G401 (cell line): Measurements from ENCODE around the gene ARHGEF37. TPM values are rescaled to one million over a fixed set of nuclear protein-coding genes. Genes with fewer than 3 reads are reported as not detected.
"Not testable (repeated sequence)": the region's sequence is repeated elsewhere in the genome, so short reads cannot be mapped to it uniquely, and the experiment has no call there.

ENCODE experiments used
- DNase-seq: peaks from one replicate; pipeline ENCODE4 v3.0.0-alpha.2; 2015; ENCODE audit warnings: low spot score
- in situ Hi-C: cut with HindIII; loops from 2 replicates; pipeline ENCODE4 v1.10.0; 2016; ENCODE audit warnings: low sequenced_read_pairs, mixed read lengths
- total RNA-seq: library from RNA; depleted of rRNA; stranded (reverse); fragments of >200 nt; shearing (Covaris generic); gene quantifications from 2 replicates; pipeline ENCODE4 v1.2.3, GENCODE V29; 2014

Gene ARHGEF37
- total RNA-seq, 1 experiment from 2014 or later, result not detected

DNA sequence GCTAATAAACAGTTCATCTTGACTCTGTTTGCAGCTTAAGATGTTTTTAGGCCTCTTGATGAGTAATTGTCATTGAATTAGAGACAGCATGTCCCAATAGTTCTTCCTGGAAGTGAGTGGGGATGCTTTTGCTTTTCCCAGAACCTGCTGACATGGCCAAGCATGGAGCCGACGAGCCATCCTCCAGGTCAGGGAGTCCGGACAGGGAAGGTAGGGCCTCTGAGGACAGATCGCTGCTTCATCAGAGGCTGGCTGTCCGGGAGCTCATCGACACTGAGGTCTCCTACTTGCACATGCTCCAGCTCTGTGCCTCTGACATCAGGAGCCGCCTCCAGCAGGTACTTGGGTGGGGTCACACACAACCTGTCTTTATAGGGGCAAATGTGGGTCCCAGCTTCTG lies 16.3 kb downstream of the ARHGEF37 start:
- in situ Hi-C loops, result no loop called here
- DNase-seq, result no peak

DNA sequence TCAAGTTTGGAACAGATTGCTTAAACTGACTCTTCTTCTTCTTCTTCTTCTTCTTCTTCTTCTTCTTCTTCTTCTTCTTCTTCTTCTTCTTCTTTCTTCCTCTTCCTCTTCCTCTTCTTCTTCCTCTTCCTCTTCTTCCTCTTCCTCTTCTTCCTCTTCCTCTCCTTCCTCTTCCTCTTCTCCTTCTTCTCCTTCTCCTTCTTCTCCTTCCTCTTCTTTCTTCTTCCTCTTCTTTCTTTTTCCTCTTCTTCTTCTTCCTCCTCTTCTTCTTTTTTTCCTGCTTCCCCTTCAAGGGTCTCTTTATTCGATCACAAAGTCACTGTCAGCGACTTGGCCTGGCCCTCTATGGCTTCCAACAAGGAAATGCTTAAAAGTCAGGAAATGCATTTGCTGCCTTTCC lies 16.9 kb downstream of the ARHGEF37 start:
- DNase-seq, in situ Hi-C loops: not testable (repeated sequence)

DNA sequence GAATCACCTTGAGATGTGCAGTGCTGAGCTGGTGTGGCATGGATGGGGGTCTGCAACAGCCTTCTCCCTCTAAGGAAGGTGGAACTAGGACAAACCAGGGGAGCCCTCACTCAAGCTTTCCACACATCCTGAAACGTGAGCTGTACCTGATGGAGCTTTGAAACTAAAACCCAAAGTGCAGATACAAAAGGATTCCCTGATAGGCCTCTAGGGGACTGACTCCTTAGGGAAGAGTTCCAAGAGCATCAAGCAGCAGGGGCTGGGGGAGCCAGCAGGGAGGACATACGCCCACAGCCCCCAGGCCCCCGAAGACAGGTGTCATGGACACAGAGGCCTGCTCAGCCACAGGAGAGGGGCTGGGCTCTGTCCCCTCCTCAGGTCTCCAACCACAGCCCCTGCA lies 17.7 kb downstream of the ARHGEF37 start:
- in situ Hi-C loops, result no loop called here
- no peak for DNase-seq

DNA sequence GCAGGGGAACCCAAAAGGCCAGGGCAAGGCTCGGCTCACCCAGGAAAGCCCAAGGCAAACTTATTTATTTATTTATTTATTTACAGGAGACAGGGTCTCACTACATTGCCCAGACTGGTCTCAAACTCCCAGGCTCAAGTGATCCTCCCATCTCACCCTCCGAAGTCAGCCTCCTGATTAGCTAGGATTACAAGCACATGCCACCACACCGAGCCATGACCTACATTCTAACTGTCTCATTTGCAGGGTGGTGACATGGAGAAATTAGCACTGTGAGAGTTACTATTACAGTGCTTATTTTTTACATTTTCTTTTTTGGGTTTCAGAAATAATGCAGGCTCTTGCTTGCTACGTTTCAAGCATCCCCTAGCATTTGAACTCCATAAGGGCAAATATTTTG lies 18.1 kb downstream of the ARHGEF37 start:
- in situ Hi-C loops, result no loop called here

DNA sequence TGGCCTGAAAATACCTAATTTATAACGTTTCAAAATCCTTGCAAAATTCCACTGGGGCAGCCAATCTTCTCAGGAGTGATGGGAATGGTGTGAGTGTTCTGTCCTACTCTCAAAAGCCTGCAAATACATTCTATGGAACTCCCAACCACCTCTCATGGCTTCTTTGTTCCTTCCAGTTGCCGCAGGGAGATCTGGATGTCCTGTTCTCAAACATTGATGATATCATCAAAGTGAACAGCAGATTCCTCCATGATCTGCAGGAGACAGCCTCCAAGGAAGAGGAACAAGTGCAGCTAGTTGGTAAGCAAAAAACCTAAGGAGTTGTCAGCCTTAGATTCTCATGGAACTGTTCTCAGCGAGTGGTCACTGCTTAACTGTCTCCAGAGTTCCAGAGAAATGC lies 19.6 kb downstream of the ARHGEF37 start:
- in situ Hi-C loops, result no loop called here
- DNase-seq, result no peak

More for the DNA sequence above, 18.1 kb downstream of the ARHGEF37 start:
- DNase-seq, result peak; percentile 79

DNA sequence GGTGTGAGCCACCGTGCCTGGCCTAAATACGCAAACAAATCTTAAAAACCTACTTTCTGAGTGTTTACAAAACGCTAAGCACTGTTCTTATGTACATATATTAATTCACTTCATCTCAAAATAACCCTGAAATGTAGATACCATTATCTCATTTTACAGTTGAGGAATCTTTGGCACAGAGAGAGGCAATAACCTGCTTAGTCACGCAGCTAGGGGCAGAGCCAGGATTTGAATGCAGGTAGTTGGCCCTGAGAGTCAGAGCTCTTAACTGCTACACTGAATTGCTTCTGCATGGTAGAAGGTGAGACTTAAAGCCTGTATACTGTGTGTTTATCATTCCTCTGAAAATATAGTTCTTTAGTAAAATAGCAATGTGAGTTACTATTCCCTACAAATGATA lies 21.9 kb downstream of the ARHGEF37 start:
- DNase-seq, result peak; percentile 75
- in situ Hi-C loops, result no loop called here

DNA sequence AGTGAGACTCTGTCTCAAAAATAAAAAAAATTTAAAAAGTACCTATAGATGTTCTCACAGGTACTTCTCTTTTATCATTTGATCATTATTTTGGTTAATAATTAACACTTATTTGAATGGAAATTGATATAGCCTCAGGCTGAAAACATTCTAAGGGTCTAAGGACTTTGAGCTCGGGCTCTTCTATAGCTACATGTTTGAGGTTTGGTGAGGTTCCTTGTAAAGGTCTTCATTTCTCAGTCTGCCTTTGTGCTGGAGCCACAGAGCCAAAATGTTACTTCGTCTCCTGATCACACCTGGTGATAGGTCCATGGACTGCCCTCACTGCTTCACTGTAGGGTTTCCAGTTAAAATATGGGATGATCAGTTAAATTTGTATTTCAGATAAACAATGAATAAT lies 22.6 kb downstream of the ARHGEF37 start:
- in situ Hi-C loops, result no loop called here
- DNase-seq, result no peak

DNA sequence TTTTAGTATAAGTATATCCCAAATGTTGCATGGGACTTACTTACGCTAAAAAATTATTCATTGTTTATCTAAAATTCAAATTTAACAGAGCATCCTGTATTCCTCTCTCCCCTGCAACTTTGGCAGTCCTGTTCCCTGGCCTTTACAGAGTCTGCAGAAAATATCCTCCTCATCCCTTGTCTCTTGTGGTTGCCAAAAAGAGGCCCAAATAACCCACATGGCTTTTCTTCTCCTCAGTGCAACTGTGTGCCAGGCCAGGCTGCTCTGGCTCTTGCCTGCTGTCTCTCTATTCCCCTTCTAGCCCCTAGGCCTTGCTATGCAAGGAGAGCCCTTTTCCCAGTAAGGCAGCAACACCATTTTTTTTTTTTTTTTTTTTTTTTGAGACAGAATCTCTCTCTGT lies 23.0 kb downstream of the ARHGEF37 start:
- in situ Hi-C loops, result no loop called here
- DNase-seq, result peak; percentile 89

DNA sequence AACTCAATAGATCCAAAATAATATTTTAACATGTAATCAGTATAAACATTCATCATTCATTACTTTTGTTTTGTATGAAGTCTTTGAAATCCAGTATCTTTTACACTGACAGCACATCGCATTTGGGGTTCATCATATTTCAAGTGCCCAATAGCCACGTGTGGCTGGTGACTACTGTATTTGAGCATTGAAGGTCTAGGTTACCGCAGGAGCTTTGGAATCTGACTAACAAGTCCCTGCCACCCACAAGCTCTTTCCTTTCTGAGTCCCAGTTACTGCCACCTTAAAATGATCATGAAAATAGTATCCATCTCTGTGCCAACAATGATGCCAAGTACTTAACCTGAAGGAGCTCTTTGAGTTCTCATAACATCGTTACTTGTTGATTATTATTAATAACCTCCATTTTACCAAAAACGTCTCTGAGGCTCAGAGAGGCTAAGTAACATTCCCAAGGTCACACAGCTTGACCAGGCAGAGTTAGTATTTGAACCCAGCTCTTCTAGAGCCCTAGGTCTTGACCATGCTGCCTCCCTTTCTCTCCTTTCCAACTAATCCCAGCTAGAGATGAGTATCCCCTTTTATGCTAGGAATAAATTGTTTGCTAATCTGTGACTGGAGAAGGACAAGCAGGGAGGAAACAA lies 24.2 kb downstream of the ARHGEF37 start:
- in situ Hi-C loops, result no loop called here
- no peak for DNase-seq

DNA sequence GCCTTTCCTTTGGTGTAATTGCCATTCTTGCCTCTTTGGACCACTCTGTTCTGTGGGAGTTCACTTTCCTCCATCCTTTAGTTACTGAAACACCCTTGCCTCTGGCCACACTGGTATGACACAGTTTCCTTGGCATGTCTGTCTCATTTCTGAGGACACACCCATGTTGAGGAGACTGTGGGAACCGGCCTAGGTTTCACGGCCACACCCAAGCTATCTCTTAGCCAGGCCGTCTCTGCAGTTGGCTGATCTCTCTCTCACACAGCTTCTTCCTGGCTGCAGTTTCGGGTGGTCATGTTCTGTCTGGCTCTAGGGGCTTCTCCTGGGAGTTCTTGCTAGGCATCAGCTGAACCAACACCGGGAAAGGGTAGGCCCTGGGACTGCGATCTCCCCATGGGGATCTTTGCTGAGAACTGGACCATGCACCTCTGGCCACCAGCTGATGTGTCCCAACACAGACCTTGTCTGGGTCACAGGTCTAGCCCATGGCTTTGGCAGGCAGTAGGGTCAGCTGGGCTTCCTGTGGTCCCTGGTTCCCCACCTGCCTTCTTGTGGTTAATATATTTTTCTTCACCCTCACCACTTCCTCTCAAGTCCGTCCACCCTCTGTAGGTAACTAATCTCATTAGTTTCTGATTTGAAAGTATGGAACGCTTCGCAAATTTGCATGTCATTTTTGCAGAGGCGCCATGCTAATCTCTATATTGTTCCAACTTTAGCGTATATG lies 24.9 kb downstream of the ARHGEF37 start:
- DNase-seq, result no peak
- in situ Hi-C loops, result no loop called here

DNA sequence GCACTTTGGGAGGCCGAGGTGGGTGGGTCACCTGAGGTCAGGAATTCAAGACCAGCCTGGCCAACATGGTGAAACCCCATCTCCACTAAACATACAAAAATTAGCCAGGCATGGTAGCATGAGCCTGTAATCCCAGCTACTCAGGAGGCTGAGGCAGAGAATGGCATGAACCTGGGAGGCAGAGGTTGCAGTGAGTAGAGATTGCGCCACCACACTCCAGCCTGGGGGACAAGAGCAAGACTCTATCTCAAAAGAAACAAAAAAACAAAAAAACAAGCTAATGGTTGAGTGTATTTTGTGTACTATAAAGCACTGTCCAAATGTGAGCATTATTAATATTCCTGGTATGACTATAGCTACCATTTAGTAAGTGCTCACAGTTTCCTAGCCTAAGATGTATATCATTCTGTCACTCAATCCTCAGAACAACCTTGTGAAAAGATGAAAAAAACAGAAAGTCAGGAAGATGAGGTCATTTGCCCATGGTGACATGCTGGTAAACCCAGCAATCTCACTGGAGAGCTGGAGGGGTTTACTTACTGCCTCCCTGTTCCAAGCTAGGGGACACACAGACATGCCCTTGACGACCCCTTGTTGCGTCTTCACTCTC lies 27.7 kb downstream of the ARHGEF37 start:
- in situ Hi-C loops, result no loop called here
- no peak for DNase-seq

DNA sequence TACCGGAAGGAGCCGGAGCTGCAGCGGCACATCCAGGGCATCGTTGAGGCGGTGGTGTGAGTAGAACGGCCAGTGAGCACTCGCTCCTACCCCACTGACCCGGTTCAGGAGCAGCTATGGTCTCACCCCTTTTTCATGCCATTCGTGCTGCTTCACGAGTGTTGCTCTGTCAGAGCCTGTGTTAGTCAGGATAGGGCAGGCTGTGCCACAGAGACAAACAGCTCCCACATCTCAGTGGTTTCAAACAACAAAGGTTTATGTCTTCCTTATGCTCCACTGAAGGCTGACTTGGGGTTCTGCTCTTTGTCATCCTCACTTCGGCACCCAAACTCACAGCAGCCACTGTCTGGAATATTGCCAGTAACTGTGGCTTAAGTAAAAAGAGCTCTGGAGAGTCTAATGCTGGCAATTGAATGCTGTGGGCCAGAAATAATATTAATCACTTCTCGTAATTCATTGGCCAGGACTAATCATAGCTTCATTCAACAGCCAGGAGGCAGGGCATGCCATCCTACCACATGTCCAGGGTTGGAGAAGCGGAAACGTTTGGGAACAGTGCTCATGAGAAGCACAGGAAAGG lies 28.4 kb downstream of the ARHGEF37 start:
- no peak for DNase-seq
- in situ Hi-C loops, result no loop called here

DNA sequence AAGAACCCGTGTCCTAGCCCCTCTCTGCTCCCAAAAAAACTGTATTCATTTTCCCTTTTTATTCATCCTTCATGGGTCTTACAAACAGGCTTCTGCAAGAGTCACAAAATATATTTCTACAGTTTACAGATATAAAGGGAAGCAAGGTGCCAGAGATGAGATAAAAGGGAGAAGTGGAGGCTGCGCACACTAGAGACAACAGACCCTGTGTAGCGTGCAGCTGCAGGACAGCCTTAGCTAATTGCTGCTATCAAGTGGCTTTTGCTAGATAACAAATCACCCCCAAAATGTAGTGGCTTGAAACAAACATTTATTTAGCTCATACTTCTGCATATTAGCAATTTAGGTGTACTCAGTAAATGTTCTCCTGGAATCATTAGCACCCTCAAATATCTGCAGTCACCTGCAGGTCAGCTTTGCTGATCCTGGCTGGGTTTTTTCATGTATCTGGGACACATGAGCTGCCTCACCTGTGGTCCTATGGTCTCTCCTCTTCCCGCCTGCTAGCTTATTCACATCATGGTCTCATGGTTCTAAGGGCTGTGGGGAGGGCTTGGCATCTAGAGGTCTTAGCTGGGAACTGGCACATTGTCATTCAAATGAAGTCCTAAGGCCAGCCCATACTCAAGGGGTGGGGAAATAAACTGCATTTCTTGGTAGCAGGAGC lies 29.4 kb downstream of the ARHGEF37 start:
- DNase-seq, result peak; percentile 50
- in situ Hi-C loops, result no loop called here

DNA sequence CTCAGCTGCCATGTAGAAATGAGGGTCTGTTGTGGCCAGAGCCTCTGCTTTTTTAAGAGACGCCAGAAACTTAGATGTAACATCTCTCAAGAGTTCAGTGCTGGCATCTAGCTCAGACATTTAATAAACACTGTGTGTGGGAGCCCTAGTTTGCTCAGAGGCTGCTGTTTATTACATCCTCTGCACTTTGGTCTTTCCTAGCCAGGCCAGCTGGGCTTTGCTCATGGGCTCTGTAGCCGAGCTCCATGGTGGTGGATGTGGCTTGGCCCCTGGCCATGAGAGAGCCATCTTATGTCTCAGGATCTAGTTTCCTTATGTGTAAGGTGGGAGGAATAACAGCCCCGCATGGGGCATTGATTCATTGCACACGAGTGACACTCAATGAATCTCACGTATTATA lies 30.0 kb downstream of the ARHGEF37 start:
- peak; percentile 61 for DNase-seq
- in situ Hi-C loops, result no loop called here

DNA sequence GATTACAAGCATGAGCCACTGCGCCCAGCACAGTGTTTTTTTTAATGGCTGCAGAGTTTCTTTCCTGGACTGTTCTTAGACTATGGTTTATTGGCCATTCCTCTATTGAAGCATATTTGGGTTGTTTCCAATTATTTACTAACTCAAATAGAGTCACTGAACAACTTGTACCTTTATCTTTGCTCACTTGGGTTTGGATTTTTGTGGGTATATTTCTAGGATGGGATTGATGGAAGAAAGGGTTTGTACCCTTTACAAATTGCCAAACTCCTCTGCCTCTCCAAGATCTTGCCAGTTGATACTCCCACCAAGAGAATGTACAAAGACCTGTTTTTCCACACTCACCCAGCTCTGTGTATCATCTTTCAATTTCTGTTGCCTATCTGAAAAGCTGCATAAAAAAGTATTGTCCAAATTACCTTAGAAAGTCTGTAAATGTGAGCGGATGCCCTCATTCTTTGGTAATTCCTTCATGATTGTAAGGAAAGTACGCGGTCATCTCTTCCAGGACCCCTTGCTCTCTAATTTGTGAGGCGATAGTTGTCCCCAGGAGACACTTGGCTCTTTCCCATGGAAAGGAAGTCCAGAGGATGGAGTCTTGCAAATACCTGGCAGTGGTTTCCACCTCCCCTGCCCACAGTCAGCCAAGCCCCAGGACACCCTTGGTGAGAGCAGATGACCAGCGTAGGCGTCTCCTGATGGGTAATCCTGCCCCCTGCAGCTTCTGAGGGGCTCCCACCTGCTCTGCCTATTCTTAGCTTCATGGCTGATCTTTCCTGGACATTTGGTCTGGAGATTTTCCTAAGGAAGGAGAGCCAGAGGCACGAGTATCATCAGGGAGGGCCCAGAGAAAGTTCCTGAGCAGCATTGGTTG lies 33.0 kb downstream of the ARHGEF37 start:
- in situ Hi-C loops, result no loop called here
- DNase-seq, result peak; percentile 98

DNA sequence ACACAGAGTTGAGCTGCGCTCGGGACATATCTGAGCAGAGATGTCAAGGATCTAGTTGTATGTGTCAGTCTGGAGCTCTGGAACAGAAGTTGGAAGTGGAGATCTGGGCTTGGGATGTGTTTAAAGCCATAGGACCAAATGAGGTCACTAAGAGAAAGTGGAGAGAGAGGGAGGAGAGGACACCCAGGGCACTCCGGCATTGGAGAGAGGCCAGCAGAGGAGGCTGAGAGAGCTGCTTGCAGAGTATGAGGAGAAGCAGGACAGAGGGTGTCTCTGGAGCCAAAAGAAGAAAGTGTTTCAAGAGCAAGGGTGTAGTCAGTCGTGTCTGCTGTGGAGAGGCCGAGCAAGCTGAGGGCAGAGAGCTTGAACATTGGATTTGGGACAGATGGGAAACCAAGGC lies 34.7 kb downstream of the ARHGEF37 start:
- in situ Hi-C loops, result no loop called here
- peak; percentile 75 for DNase-seq

DNA sequence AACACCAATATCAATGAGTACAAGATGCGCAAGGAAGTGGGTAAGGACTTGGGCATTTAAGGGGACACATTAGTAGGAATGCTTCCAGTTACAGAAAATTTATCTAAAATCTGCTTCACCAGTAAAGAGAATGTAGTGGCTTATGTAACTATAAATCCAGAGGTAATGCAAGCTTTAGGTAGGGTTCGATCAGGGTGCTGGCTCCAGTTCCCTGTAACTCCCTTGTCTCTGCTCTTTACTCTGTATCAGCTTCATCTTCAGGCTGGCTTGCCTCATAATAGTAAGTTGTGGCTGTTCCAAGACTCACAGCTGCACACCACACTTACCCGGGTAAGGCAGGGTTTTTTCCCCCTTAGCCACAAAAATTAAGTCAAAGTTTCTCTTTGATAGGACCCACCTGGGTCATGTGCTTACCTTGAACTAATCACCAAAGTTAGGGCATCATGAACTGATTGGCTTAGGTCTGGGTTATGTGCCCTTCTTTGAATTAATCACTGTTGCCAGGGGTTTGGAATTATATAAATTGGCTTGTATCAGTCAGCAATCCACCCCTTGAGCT lies 35.5 kb downstream of the ARHGEF37 start:
- DNase-seq, result no peak
- in situ Hi-C loops, result no loop called here

DNA sequence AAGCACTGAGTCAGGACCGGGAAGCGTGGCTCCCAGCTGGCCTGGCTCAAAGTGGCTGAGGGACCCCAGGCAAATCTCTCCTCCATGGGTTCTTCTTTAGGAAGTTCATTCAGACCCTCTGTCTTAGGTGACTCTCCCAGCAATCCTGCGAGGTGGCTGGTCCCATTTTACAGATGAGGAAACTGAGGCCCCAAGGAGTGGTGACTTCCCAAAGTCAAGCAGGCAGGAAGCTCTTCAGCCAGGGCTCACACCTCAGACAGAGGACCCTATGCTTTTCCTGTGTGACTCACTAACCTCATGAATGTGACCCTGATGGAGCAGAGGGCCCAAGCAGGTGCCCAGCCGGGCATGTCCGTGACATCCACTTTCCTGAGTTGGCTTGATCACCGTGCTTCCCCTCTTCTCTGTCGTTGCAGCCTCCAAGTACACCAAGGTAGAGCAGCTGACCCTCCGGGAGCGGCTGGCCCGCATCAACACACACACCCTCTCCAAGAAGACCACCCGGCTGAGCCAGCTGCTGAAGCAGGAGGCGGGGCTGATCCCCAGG lies 36.5 kb downstream of the ARHGEF37 start:
- DNase-seq, result no peak
- in situ Hi-C loops, result no loop called here
